Stimulated activated CD8-positive, alpha-beta memory T cell treated with anti-CD3 and anti-CD28 coated beads, Interleukin-2, amount 100 ng/mL, for 1 hour (primary cell): ENCODE results near the gene GPATCH8.
"Not testable (repeated sequence)": the region's sequence is repeated elsewhere in the genome, so short reads cannot be mapped to it uniquely, and the experiment has no call there.

ENCODE experiments used
- DNase-seq, 2 donors: peaks; one replicate each; pipeline ENCODE4 v3.0.0-alpha.2; 2020; ENCODE audit warnings: low read depth in 2 of 2

The GPATCH8 gene

DNA sequence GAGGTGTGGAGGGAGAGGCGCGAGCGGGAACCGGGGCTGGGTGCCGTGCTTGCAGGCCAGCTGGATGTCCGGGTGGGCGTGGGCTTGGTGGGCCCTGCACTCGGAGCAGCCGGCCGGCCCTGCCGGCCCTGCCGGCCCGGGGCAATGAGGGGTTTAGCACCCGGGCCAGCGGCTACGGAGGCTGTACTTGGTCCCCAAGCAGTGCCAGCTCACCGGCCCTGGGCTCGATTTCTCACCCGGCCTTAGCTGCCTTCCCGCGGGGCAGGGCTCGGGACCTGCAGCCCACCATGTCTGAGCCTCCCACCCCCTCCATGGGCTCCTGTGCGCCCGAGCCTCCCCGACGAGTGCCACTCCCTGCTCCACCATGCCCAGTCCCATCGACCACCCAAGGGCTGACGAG is 24.7 kb upstream of the GPATCH8 start:
- no peak for DNase-seq

GRCh38 chr17:44527102-44527501 is 23.9 kb upstream of the GPATCH8 start:
- no peak for DNase-seq

DNA sequence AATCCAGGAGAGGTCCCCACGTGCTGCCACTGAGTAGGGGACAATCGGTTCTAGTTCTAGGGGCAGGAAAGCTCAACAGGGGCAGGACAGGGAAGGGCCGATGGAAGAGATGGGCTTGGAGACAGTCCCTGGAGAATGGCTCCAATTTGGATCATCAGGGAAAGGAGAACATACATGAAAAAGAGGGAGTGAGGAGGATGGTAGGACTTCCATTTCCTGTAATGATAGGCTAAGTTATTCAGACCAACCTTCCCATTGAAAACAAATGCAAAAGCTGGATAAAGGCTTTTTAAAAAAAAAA is 20.4 kb upstream of the GPATCH8 start:
- no peak for DNase-seq

- peak; percentile 20 to 21 for DNase-seq
Measured at GRCh38 chr17:44522883-44523671, 19.9 kb upstream of the GPATCH8 start.

DNA sequence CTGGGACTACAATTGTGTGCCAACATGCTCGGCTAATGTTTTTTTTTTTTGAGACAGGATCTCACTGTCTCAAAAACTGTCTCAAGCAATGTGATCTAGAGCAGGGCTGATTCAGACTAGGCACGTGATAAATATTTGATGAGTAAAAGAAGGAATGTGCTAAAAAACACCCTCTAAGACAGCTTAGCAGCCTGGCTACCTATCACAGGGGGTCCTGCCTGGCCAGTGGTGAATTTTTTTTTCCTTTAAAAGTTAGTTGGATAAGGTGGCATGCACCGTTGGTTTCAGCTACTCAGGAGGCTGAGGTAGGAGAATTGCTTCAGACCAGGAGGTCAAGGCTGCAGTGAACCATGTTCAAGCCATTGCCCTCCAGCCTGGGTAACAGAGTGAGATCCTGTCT is 14.8 kb upstream of the GPATCH8 start:
- DNase-seq = no peak

DNA sequence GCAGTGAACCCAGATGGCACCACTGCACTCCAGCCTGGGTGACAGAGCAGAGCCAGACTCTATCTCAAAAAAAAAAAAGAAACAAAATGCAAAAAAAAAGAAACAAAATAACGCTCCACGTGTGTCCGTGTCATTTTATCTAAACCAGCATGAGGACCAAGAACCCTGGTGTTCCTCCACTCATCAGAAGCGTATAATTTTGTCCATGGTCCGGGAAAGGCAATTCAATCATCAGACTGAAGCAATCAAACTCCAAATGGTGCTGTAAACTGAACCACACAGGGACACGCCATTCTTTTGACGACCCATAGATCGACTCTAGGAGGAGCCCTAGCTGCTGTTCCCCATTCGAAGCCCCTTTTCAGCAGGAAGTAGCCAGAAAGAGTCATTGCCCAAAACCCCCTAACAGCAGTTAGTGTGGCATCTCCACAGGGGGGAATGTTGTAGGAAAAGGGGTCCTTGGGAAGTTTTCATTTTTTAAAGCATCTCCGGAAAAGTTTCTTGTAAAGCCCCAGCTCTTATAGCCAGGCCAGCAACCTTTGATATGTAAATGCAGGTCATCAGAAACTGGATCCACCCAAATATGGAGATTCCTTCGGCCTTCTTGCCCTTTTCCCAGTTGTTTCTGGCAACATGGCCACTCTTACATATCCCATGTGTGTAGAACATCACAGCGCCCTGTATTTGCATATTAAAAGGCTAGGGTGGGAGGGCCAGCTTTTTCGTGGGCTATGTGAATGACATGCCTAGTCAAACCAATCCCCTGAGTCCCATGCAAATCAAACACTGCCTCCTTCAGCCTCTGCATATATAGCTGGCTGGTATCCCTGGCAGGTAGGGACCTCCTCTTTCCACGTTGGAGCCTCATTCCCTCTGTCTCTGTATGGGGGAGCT is 8.3 kb upstream of the GPATCH8 start:
- not testable (repeated sequence) for DNase-seq

DNA sequence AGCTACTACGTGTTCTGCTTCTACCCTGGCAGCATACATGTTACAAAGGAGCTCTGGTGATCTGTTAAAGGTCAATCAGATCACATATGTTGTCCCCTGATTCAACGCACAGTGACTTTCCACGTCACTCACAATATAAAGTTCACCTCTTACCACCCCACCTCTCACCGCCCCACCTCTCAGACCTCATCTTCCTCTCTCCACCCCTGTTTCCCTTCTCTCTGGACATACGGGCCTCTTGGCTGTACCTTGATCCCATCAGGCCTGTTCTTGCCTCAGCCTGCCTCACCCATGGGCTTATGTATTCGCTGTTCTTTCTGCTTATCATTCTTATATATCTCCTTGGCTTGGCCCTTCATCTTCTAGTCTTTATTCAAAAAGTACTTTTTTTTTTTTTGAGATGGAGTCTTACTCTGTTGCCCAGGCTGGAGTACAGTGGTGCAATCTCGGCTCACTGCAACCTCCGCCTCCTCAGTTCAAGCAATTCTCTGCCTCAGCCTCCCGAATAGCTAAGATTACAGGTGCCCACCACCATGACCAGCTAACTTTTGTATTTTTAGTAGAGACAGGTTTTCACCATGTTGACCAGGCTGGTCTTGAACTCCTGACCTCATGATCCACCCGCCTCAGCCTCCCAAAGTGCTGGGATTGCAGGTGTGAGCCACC is 3.9 kb upstream of the GPATCH8 start:
- DNase-seq = not testable (repeated sequence)

GRCh38 chr17:44502598-44503146 is 534 bp downstream of the GPATCH8 start:
- DNase-seq = no peak

- DNase-seq = no peak
Measured at GRCh38 chr17:44501866-44502375, 1.3 kb downstream of the GPATCH8 start.

- DNase-seq = no peak
Measured at GRCh38 chr17:44499722-44500121, 3.5 kb downstream of the GPATCH8 start.

- no peak for DNase-seq
Measured at GRCh38 chr17:44496815-44497214, 6.4 kb downstream of the GPATCH8 start.

DNA sequence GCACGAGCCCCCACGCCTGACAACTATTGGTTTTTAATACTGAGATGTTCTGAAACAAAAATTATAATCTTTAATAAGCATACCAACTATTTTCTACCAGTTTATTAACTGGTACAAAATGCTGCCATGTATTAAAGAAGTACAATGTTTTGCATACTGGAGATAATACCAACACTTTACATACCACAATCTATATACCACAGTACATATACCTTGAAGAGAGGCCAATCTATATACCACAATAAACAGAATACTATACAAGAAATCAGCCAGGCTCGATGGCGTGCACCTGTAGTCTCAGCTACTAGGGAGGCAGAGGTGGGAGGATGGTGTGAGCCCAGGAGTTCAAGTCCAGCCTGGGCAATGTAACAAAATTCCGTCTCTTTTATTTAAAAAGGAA is 9.9 kb downstream of the GPATCH8 start:
- no peak for DNase-seq

GRCh38 chr17:44492706-44493272 is 10.4 kb downstream of the GPATCH8 start:
- no peak for DNase-seq

GRCh38 chr17:44489581-44489980 is 13.6 kb downstream of the GPATCH8 start:
- DNase-seq = no peak

DNA sequence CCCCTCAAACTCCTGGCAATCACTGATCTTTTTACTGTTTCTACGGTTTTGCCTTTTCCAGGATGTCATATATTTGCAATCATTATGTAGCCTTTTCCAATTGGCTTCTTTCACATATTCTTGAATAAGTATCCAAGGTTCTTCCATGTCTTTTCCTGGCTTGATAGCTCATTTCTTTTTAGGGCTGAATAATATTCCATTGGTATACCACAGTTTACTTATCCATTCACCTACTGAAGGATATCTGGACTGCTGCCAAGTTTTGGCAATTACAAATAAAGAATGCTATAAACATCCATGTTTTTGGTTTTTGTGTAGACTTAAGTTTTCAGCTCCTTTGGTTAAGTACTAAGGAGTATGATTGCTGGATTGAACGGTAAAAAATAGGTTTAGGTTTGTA is 16.0 kb downstream of the GPATCH8 start:
- DNase-seq = no peak

DNA sequence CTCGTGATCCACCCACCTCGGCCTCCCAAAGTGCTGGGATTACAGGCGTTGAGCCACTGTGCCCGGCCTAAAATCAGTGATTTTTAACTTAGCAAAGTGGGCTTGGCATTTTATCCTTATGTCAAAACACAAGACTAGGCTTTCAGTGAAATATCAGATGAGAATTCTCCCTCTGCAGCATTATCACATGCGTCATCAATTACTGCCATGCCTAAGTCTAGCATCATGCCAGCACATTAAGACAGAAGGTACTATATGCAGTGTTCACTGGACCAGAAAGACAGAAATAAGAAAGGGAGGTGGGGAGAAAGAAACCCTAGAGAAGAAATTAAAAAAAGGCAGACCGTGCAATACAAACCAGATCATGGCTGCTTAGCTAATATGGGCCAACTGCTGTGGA is 29.8 kb downstream of the GPATCH8 start:
- DNase-seq = no peak

GRCh38 chr17:44469676-44470075 is 33.5 kb downstream of the GPATCH8 start:
- no peak for DNase-seq

GRCh38 chr17:44467108-44467507 is 36.1 kb downstream of the GPATCH8 start:
- DNase-seq = no peak

DNA sequence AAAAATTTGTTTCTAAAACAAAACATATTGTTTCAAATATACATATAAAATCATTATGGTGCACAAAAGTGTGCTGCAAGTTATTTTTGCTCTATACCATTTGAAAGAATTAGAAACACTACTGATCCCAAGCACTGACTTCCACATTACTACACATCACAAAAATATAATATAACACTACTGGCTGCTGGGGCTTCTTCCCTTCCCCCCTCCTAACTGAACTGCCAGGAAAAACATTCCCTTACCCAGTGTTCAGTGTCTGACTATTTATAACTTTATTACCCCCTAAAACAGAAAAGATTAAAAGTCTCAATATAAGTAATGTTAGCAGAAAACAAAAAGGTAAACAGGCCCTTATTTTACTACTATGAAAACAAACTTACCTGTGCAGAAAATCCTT is 36.9 kb downstream of the GPATCH8 start:
- no peak for DNase-seq

DNA sequence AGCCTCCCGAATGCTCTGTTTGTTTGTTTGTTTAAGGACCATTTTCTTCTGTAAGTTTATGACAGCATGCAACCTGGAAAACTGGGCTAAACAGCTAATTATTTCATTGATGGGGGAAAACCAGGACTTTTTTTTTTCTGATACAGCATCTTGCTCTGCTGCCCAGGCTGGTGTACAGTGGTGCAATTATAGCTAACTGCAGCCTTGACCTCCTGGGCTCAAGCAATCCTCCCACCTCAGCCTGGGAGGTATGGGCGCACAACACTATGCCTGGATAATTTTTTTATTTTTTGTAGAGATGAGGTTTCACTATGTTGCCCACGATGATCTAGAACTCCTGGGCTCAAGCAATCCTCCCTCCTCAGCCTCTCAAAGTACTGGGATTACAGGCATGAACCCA is 37.3 kb downstream of the GPATCH8 start:
- no peak for DNase-seq

DNA sequence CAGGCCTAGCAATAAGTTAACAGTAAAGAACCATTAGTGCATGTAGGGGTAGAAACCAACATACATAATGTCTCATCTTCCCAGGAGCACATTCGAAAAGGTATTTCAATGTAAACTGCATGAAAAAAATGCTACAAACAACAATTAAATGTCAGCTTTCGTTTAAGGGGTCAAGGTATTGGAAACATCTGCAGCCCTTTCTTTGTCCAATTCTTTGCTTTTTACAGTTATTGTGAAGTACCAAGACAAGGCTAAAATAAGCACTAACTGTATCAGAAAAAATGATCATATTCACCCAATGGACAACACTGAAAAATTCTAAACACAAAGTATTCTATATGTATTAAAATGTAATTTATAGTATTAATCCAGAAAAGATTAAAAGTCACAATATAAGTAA is 37.9 kb downstream of the GPATCH8 start:
- DNase-seq = no peak

- DNase-seq = no peak
Measured at GRCh38 chr17:44464037-44464436, 39.2 kb downstream of the GPATCH8 start.
